ENCODE data around the gene CEP89.

GRCh38 chr19:33000510-33000909 lies 28.8 kb upstream of the CEP89 start:
- TF ChIP-seq CTCF (IDR thresholded peaks at IDR 0.05; ENCODE audit: low read depth, low read length) (no peak), EZH2phosphoT487 (IDR thresholded peaks at IDR 0.05; ENCODE audit: low read depth) (no peak)

Measured in OCI-LY3 (cell line).